ENCODE measurements around the gene PNMA6F.
"Not testable (repeated sequence)": the region's sequence is repeated elsewhere in the genome, so short reads cannot be mapped to it uniquely, and the experiment has no call there.

PNMA6F gene

DNA sequence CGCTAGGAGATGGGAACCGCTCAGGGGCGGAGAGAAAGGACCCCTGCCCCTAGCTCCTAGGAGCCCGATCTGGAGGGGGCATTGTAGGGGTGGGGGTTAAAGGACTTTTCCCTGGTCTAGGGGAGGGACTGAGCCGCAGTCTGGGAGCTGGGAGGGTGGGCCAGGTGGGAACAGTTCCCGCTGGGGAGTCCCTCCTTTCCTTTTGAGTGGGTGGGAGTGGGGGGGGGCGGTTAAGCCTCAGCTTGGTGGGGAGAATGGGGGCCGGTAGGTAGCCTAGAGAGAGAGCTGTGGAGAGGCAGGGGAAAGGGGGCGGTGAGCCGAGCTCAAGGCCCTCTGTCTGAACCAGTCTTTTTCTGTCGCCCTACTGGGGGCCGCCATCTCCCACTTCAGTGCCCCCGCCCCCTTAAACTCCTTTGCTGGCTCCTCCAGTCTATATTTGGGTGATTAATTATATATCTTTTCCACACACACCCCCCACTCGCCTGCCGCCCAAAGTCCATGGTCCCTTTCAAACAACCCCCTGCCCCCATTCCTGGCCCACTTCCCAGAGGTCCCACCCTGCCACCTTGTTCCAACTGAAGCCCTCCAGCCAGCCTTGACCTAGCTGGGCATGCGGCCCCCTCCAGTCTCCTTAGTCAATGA lies 13.2 kb upstream of the PNMA6F start:
- DNase-seq, result peak; percentile 49

DNA sequence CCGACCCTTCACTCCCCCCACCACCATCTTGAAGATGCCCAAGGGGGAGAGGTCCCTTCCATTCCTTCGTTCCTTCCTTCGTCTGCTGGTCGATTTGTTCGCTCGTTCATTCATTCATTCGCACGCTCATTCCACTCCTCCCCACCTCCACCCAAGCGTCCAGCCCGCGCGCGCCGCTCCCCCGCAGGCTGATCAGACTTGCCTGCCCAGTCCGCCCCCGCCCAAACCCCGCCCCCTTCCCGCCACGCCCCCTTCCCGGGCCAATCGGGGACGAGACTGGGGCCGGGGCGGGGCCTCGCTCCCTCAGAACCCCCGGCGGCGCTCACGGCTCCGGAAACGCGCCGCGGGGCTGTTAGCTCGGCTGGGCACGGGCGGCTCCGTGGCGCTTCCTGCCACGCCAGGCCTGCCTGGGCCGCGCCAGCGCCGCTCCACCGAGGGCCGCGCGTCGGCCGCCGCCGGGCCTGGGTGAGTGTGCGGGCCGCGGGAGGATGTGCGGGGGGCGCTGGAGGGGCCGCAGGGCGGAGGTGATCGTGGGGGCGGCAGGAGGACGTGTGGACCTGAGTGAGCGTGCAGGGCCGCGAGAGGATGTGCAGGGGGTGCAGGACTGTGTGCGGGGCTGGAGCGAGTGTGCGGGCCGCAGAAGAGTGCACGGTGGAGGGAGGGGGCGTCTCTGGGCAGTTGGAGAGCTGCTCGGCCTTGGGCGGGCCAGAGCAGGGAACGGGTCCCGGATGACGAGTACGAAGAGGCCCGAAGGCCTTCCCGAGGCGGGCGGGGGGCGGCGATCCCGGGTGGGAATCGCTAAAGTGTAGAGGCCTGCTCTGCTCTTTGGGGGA lies 12.5 kb upstream of the PNMA6F start, which contains the start of gene ZNF275:
TSS of gene ZNF275 (plus strand) at position 333 of the 833 bp plus-strand sequence. CDS start 2,527 bp downstream, outside the sequence.
- DNase-seq, result peak; percentile 88

- DNase-seq, result no peak
Observed at GRCh38 chrX:153333266-153333665, 11.7 kb upstream of the PNMA6F start.

DNA sequence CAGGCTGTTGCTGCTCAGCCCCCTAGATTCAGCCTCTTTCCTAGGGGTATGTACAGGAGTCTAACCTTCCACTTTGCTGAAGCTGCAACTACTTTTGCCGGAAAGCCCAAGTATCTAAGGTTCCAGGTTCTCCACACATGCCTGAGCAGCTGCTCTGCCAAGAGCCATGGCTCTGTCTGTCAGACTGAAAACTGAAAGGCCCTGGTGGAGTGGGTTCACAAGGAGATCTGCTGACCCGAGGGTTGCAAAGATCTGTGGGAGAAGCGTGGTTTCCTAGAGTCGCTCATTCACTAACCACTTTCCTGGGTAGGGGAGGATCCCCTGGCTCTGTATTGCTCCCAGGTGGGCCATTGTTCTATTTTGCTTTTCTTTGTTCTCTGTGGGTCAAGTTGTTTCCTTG lies 6.0 kb upstream of the PNMA6F start:
- no peak for DNase-seq

- no peak for DNase-seq
Observed at GRCh38 chrX:153320555-153321184, 897 bp downstream of the PNMA6F start.

DNA sequence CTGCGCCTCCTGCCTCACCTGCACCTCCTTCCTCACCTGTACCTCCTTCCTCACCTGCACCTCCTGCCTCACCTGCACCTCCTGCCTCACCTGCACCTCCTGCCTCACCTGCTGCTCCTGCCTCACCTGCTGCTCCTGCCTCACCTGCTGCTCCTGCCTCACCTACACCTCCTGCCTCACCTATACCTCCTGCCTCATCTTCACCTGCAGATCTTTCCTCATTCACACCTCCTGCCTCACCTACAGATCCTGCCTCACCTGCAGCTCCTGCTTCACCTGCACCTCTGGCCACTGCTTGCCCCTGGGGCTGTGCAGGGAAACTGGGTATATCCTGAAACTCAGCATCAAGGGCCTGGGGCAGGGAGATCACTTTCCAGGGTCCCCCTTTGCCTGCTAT lies 1.5 kb downstream of the PNMA6F start:
- not testable (repeated sequence) for DNase-seq

DNA sequence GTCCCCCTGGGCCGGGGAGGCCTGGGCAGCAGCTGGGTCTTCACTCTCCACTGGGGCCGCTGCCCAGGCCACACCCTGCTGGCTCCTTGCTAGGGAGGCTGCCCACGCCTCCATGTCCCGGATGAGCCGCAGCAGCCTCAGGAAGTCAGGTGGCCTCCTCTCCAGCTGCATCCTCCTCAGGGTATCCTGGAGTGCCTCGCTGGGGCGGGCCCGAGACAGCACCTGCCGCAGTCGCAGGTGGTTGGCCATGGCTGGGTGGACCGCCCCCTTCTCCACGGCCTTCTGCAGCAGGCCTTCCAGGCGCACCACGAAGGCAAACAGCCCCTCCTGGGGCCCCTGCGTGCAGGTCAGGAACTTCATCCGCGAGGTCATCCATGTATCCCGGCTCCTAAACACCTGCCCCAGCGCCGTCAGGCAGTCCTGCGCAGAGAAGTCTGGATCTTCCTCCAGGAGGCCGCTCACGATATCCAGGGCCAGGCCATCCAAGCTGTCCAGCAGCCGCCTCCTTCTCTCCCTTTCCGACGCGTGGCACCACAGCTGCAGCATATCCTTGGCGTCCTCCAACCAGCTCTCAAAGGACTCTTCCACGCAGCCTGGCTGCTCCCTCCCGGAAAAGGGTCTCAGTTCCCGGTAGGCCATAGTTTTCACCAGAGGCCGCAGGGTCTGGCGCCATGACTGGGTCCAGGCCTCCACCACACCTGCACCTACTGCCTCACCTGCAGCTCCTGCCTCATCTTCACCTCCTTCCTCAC lies 2.1 kb downstream of the PNMA6F start:
- no peak for DNase-seq

GRCh38 chrX:153318811-153319210 lies 2.8 kb downstream of the PNMA6F start:
- no peak for DNase-seq

DNA sequence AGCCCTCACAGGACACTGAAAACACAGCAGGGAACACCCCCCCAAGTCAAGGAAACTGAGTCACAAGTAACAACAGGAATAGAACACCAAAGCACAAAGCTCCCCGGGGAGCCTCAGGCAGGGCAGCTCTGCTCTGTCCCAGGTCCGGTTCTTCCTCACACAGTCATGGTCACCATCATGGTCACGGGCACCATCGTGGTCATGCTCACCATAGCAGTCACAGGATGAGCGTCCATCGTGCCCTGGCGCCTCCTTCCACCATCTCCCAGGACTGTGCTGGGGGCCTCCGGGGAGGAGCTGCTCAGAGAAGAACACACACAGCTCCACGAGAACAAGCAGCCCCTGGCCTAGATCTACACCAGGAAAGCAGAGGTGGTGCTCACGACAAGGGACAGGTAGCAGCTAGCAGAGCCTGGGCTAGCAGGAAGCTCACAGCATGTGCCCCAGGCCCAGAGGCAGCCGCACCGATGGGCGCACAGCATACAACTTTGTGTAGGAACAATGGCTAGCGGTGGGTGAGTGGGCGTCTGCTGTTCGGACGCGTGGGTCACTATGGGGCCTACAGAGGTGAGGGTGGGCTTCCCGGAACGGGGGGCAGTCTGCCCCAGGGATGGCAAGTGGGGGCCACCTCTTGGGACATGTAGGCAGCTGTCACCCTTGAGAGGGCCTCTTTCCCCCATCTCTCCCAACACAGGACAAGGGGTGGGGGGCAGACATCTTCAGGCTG lies 3.4 kb downstream of the PNMA6F start:
- DNase-seq, result no peak

- no peak for DNase-seq
Observed at GRCh38 chrX:153317306-153317705, 4.3 kb downstream of the PNMA6F start.

DNA sequence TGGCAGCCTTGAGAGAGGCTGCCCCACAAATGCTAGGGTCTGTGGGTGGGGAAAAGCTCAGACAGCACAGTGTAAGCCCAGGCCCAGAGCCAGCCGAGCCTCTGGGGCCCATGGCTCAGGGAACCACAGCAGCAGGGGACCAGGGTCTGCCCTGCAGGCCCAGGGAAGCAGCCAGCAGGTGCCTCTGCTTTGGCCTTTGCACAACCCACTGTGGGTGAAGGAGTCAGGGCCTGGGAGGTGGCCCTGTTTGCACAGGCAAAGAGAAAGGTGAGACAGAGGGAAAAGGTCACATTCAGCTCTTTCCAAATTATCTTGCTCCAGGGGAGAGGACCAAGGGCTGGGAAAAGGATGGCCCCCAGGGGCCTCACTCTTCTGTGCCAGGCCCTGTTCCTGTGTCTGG lies 8.7 kb downstream of the PNMA6F start:
- DNase-seq, result no peak

DNA sequence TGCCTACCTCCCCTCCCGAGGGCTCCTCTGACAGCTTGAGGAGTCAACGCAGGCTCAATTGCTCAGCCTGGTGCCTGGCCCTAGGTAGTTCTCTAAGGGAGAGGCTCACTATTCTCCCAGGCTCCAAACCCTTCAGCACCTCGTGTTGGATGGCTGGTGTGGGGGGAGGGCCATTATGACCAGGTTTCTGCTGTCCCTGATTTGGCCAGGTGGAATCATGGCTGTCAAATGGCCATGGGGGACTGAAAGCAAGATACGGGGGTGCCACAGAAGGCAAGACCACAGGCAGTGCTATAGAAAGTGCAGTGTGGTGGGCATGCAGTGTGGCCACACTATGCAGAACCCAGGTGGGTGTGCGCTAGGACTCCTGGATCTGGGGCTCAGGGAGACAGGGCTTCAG lies 9.5 kb downstream of the PNMA6F start:
- no peak for DNase-seq

- DNase-seq, result no peak
Observed at GRCh38 chrX:153310901-153311300, 10.7 kb downstream of the PNMA6F start.

GRCh38 chrX:153307276-153308178 lies 14.0 kb downstream of the PNMA6F start:
- no peak for DNase-seq

GRCh38 chrX:153306527-153307115 lies 14.9 kb downstream of the PNMA6F start:
- no peak for DNase-seq

- DNase-seq, result no peak
Observed at GRCh38 chrX:153305972-153306371, 15.6 kb downstream of the PNMA6F start.

- no peak for DNase-seq
Observed at GRCh38 chrX:153304988-153305736, 16.4 kb downstream of the PNMA6F start.

DNA sequence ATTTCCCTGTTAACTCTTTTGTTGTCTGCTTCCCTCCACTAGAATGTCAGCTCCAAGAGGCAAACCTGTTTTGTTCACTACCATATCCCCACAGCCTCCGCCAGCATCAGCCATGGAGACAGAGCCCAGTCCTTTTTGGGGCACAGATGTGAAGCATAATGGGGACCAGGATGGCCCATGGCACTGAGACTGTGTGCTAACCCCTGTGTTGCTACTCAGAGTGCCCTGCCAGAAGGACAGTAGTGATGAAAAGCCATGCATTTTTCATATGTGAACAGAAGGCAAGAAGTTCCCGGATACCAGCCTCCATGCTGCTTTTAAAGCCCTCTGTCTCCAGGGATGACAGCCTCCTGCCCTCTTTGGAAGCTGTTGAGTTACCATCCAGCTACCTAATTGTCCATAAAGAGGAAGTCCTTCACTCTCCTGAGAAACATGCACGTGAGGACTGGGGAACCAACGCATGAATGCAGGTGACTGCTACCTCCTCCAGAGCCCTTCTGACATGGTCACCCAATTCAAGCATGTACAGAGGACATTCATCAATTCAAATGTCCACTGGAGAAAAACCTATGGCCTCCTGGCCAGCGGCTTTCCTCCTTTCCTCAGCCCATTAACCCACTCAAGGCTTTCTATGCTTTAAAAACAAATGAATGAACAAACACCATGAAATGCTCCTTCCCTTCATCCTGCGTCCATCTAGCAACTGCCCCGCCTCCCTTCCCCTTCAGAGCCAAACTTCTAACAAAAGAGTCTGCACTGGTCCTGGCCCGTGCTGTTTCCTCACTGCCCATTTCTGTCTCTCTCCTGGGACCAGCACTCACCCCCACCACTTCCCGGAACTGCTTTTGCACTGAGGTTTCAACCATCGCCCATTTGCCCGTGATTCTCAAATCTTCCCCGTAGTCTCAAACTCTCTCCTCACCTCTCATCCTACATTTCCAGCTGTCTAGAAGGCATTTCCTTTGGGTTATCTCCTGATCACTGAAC lies 18.0 kb downstream of the PNMA6F start:
- DNase-seq, result no peak

DNA sequence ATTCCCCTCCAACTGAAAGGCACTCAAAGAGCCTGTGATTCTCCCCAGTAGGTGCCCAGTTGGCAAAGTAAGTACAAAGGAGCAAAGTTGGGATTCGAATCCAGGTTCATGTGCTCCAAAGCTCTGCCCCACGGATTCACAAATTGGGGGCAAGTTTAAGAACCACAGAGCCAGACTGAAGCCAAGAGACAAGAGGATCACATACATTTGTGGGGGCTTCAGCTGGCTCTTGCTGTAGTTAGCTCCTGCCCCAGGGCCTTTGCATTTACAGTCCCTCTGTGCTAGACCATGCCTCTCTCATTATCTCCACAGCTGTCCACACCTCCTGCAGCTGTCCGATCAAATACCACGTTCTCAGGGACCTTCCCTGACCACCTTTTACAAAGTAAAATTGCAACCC lies 18.8 kb downstream of the PNMA6F start:
- DNase-seq, result no peak

Data from activated CD8-positive, alpha-beta memory T cell treated with anti-CD3 and anti-CD28 coated beads for 24 hours (primary cell).